Kidney epithelial cell (primary cell): ENCODE measurements around the gene EXTL1. TPM values are rescaled to one million over a fixed set of nuclear protein-coding genes. Genes with fewer than 3 reads are reported as not detected.

Experiments used
- DNase-seq: peaks from one replicate; pipeline ENCODE4 v3.0.0-alpha.2; 2010; ENCODE audit warnings: low read depth
- H3K27me3 ChIP-seq: 2 replicates; pipeline ENCODE4 v1.6.0; 2011; ENCODE audit warnings: low read length; ENCODE audit not compliant: control insufficient read depth, insufficient read depth
- H3K36me3 ChIP-seq: 2 replicates; pipeline ENCODE4 v1.5.1; 2011; ENCODE audit warnings: low read length; ENCODE audit not compliant: control insufficient read depth, insufficient read depth
- H3K4me3 ChIP-seq: 2 replicates; pipeline ENCODE4 v1.5.1; 2011; ENCODE audit warnings: low read depth, mild to moderate bottlenecking, control low read depth, low read length
- CTCF ChIP-seq: IDR thresholded peaks from 2 replicates; pipeline ENCODE4 v1.5.1; 2011; ENCODE audit warnings: mild to moderate bottlenecking, moderate library complexity, low read length, control low read depth, inconsistent platforms; ENCODE audit not compliant: insufficient read depth, poor library complexity, severe bottlenecking
- total RNA-seq: library from RNA; depleted of rRNA; stranded (reverse); fragments of >200 nt; gene quantifications from 2 replicates; pipeline ENCODE4 v1.2.3, GENCODE V29; 2015

The EXTL1 gene
- total RNA-seq, 1 donor from 2014 or later, result 1.3 TPM

GRCh38 chr1:26078286-26079177 lies 57.0 kb downstream of the EXTL1 start:
- Histone ChIP-seq H3K36me3 (no peaks in the 10 kb centered on the region), H3K27me3 (peaks cover 2% of the 10 kb centered on the region), H3K4me3 (no peak overlapping the region)
- TF ChIP-seq CTCF, result no peak
- no peak for DNase-seq

- TF ChIP-seq CTCF, result no peak
- Histone ChIP-seq H3K36me3 (no peaks in the 10 kb centered on the region), H3K4me3 (no peak overlapping the region), H3K27me3 (peaks cover 6% of the 10 kb centered on the region)
- DNase-seq, result no peak
These were observed 57.6 kb downstream of the EXTL1 start for GRCh38 chr1:26079178-26079563.

GRCh38 chr1:26079960-26080814 lies 58.6 kb downstream of the EXTL1 start:
- peaks cover 12% of the 10 kb centered on the region for H3K27me3 ChIP-seq

GRCh38 chr1:26081267-26082019 lies 59.9 kb downstream of the EXTL1 start:
- Histone ChIP-seq H3K4me3 (no peak overlapping the region), H3K36me3 (no peaks in the 10 kb centered on the region), H3K27me3 (peaks cover 10% of the 10 kb centered on the region)
- no peak for DNase-seq
- TF ChIP-seq CTCF, result no peak

More at GRCh38 chr1:26079960-26080814, 58.6 kb downstream of the EXTL1 start:
- DNase-seq, result no peak
- no peak for TF ChIP-seq CTCF
- H3K36me3 ChIP-seq, result no peaks in the 10 kb centered on the region
- H3K4me3 ChIP-seq, result no peak overlapping the region

- TF ChIP-seq CTCF, result no peak
- no peak for DNase-seq
- Histone ChIP-seq H3K27me3 (peaks cover 10% of the 10 kb centered on the region), H3K4me3 (no peak overlapping the region), H3K36me3 (no peaks in the 10 kb centered on the region)
These were observed 60.4 kb downstream of the EXTL1 start for GRCh38 chr1:26082020-26082350.
